ENCODE results near the gene ATP8A1. TPM values are rescaled to one million over a fixed set of nuclear protein-coding genes. Genes with fewer than 3 reads are reported as not detected.

The ATP8A1 gene
- total RNA-seq, 1 experiment from 2014 or later: 0.80 TPM

- TF ChIP-seq TCF7L2 (IDR thresholded peaks at IDR 0.05; ENCODE audit: low read depth, low read length) (no peak), SIN3A (IDR thresholded peaks at IDR 0.05; ENCODE audit: borderline replicate concordance, insufficient read depth, low read depth, low read length) (no peak), CTCF (IDR thresholded peaks at IDR 0.05) (no peak), POLR2AphosphoS5 (IDR thresholded peaks at IDR 0.05; ENCODE audit: low read depth, low read length) (no peak), REST (IDR thresholded peaks at IDR 0.05; ENCODE audit: insufficient read depth in 1 of 2, low read depth in 2 of 2, low read length in 1 of 2) (no peak)
- Histone ChIP-seq H3K27ac (ENCODE audit: low read length) (no peak overlapping the region), H3K4me1 (ENCODE audit: control insufficient read depth, insufficient read depth, low read length) (no peaks in the 10 kb centered on the region), H3K27me3 (ENCODE audit: control insufficient read depth, insufficient read depth, low read length) (peaks cover 3% of the 10 kb centered on the region), H3K4me3 (ENCODE audit: low read depth in 2 of 2, low read length in 2 of 2) (no peak overlapping the region), H3K36me3 (ENCODE audit: control insufficient read depth, insufficient read depth, low read length) (no peaks in the 10 kb centered on the region), H3K9me3 (ENCODE audit: control insufficient read depth, insufficient read depth, low read depth, low read length) (no peaks in the 10 kb centered on the region)
- no peak for ATAC-seq
- no peak for DNase-seq (ENCODE audit: low read depth, low spot score)
- ChIA-PET CTCF (no interaction called here), POLR2A (no interaction called here)
- no TSS peak for BruUV-seq (replicated peaks)
- intact Hi-C loops (cut with micrococcal nuclease; ENCODE audit: unreplicated experiment): no loop called here
- in situ Hi-C loops (cut with HindIII; ENCODE audit: low pct_unique_long_range_greater_than_20kb, low sequenced_read_pairs): no loop called here
These were observed 168.4 kb downstream of the ATP8A1 start for GRCh38 chr4:42488554-42488953.

- Histone ChIP-seq H3K27me3 (ENCODE audit: control insufficient read depth, insufficient read depth, low read length) (peaks cover 3% of the 10 kb centered on the region), H3K27ac (ENCODE audit: low read length) (no peak overlapping the region), H3K4me1 (ENCODE audit: control insufficient read depth, insufficient read depth, low read length) (no peaks in the 10 kb centered on the region), H3K4me3 (ENCODE audit: low read depth in 2 of 2, low read length in 2 of 2) (no peak overlapping the region), H3K36me3 (ENCODE audit: control insufficient read depth, insufficient read depth, low read length) (no peaks in the 10 kb centered on the region), H3K9me3 (ENCODE audit: control insufficient read depth, insufficient read depth, low read depth, low read length) (no peaks in the 10 kb centered on the region)
- DNase-seq (ENCODE audit: low read depth, low spot score): no peak
- CTCF ChIA-PET: no interaction called here
- intact Hi-C loops (cut with micrococcal nuclease; ENCODE audit: unreplicated experiment) (no loop called here), in situ Hi-C loops (cut with HindIII; ENCODE audit: low pct_unique_long_range_greater_than_20kb, low sequenced_read_pairs) (no loop called here)
- TF ChIP-seq SIN3A (IDR thresholded peaks at IDR 0.05; ENCODE audit: borderline replicate concordance, insufficient read depth, low read depth, low read length) (no peak), REST (IDR thresholded peaks at IDR 0.05; ENCODE audit: insufficient read depth in 1 of 2, low read depth in 2 of 2, low read length in 1 of 2) (no peak), CTCF (IDR thresholded peaks at IDR 0.05) (no peak), TCF7L2 (IDR thresholded peaks at IDR 0.05; ENCODE audit: low read depth, low read length) (no peak), POLR2AphosphoS5 (IDR thresholded peaks at IDR 0.05; ENCODE audit: low read depth, low read length) (no peak)
- BruUV-seq (replicated peaks): no TSS peak
- POLR2A ChIA-PET: no interaction called here
- no peak for ATAC-seq
These were observed 168.8 kb downstream of the ATP8A1 start for GRCh38 chr4:42488114-42488513.
